A549 (cell line): ENCODE data around the gene DUS3L.

Source experiments
- CEBPB ChIP-seq, 2 experiments: fragments of >200 bp in 1 of 2; sonication (Bioruptor Twin) in 1 of 2; formaldehyde crosslinking in 1 of 2; IDR thresholded peaks; 2 replicates each; pipeline ENCODE4 v1.6.1; 2012 to 2016
- CHD2 ChIP-seq: fragments of 150-350 bp; IDR thresholded peaks from 2 replicates; pipeline ENCODE4 v1.6.1; 2014; ENCODE audit warnings: low read length; ENCODE audit not compliant: partially characterized antibody
- CTCF ChIP-seq: fragments of >200 bp; sonication (Bioruptor Twin); formaldehyde crosslinking; IDR thresholded peaks from 3 replicates; pipeline ENCODE4 v1.5.1; 2016
- EP300 ChIP-seq, 2 experiments: fragments of >200 bp; sonication (Bioruptor Twin); formaldehyde crosslinking; IDR thresholded peaks; 2 replicates in 1 of 2; 3 replicates in 1 of 2; pipeline ENCODE4 v1.6.1; 2016 to 2017
- MAFK ChIP-seq: fragments of 450-650 bp; IDR thresholded peaks from 2 replicates; pipeline ENCODE4 v1.6.1; 2014; ENCODE audit not compliant: partially characterized antibody
- MAX ChIP-seq: IDR thresholded peaks from 2 replicates; pipeline ENCODE4 v1.6.1; 2012
- MYC ChIP-seq: IDR thresholded peaks from 2 replicates; pipeline ENCODE4 v1.6.1; 2012; ENCODE audit warnings: mild to moderate bottlenecking, inconsistent platforms, low read length, improper control_type of control experiment, borderline replicate concordance
- NFE2L2 ChIP-seq: fragments of 150-350 bp; conservative IDR thresholded peaks from 2 replicates; pipeline ENCODE4 v1.6.1; 2014; ENCODE audit warnings: low read length
- POLR2A ChIP-seq: IDR thresholded peaks from 2 replicates; pipeline ENCODE4 v1.6.1; 2012; ENCODE audit warnings: mild to moderate bottlenecking, low read length
- RFX5 ChIP-seq: fragments of 450-650 bp; IDR thresholded peaks from 2 replicates; pipeline ENCODE4 v1.7.1; 2014; ENCODE audit warnings: antibody characterized with exemption, mild to moderate bottlenecking, moderate library complexity
- SMC3 ChIP-seq: fragments of >200 bp; sonication (Bioruptor Twin); formaldehyde crosslinking; IDR thresholded peaks from 3 replicates; pipeline ENCODE4 v1.6.1; 2018; ENCODE audit warnings: inconsistent platforms
- ZFP36 ChIP-seq: fragments of 450-650 bp; IDR thresholded peaks from 2 replicates; pipeline ENCODE4 v1.6.1; 2014; ENCODE audit warnings: borderline replicate concordance; ENCODE audit not compliant: partially characterized antibody
- TF ChIP-seq, protein P1 (sequence below): fragments of 250-450 bp; sonication (Bioruptor Pico); IDR thresholded peaks from 2 replicates; pipeline ENCODE4 v1.5.0; 2021; ENCODE audit warnings: mild to moderate bottlenecking, moderate library complexity, borderline replicate concordance
- TF ChIP-seq, protein P2 (sequence below): fragments of 150-350 bp; IDR thresholded peaks from 2 replicates; pipeline ENCODE4 v1.6.1; 2014; ENCODE audit warnings: low read depth, mild to moderate bottlenecking, low read length

DNA sequence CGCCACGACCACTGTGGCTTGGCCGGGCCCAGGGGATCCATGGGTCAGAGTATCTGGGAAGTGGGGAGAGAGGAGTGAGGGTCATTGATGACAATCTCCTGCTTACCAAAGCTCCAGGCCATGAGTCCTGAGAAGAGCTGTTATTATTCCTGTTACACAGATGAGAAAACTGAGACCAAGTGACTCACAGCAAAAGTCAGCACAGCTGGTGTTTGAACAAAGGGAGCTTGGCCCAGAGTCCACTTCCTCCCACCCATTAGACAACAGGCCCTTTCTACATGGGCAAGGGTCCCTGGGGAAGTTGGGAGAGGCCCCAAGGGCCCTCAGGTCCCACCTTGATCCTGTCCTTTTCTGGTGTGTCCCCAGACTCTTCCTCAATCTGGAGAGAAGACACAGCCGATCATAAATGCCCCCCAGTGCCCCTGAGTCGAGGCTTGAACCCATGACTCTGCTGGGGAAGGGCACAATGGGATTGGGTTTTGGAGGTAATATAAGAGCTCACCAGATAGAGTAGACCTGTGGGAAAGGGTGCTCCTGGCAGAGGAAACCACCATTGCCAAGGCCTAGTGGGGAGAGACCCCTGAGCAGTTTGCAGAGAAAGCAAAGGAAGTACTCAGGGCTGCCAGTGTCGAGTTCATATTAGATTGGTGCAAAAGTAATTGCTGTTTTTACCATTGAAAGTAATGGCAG, 41.7 kb upstream of the DUS3L start:
- TF ChIP-seq POLR2A, result no peak
- TF ChIP-seq RFX5, result no peak
- no peak for TF ChIP-seq EP300 (IDR thresholded peaks at IDR 0.05)
- no peak for TF ChIP-seq CTCF
- TF ChIP-seq CHD2, result no peak
- no peak for TF ChIP-seq MAFK
- TF ChIP-seq MYC, result no peak
- TF ChIP-seq CEBPB (IDR thresholded peaks at IDR 0.05), result no peak
- no peak for TF ChIP-seq SMC3
- no peak for TF ChIP-seq ZFP36
- TF ChIP-seq NFE2L2, result no peak
- TF ChIP-seq, protein P1, sequence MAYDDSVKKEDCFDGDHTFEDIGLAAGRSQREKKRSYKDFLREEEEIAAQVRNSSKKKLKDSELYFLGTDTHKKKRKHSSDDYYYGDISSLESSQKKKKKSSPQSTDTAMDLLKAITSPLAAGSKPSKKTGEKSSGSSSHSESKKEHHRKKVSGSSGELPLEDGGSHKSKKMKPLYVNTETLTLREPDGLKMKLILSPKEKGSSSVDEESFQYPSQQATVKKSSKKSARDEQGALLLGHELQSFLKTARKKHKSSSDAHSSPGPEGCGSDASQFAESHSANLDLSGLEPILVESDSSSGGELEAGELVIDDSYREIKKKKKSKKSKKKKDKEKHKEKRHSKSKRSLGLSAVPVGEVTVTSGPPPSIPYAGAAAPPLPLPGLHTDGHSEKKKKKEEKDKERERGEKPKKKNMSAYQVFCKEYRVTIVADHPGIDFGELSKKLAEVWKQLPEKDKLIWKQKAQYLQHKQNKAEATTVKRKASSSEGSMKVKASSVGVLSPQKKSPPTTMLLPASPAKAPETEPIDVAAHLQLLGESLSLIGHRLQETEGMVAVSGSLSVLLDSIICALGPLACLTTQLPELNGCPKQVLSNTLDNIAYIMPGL (CRISPR knock-in tag), result no peak
- no peak for TF ChIP-seq MAX
- TF ChIP-seq, protein P2, sequence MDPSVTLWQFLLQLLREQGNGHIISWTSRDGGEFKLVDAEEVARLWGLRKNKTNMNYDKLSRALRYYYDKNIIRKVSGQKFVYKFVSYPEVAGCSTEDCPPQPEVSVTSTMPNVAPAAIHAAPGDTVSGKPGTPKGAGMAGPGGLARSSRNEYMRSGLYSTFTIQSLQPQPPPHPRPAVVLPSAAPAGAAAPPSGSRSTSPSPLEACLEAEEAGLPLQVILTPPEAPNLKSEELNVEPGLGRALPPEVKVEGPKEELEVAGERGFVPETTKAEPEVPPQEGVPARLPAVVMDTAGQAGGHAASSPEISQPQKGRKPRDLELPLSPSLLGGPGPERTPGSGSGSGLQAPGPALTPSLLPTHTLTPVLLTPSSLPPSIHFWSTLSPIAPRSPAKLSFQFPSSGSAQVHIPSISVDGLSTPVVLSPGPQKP, result no peak
